IMR-90 (cell line): Measurements from ENCODE around the gene OR11L1. TPM values are rescaled to one million over a fixed set of nuclear protein-coding genes. Genes with fewer than 3 reads are reported as not detected.

Experiments
- ATAC-seq: fragments of 200-7000 bp; cut with Tn5 transposase; 2 replicates; pipeline ENCODE4 v1.9.1; 2020; ENCODE audit warnings: low read depth, mild to moderate bottlenecking, moderate library complexity
- BruUV-seq: library from RNA; stranded (reverse); fragments of 400-500 nt; replicated peaks from 2 replicates; lab custom pipeline; 2021; lab: Mats Ljungman, UMichigan
- CTCF ChIA-PET: fragments of 300-600 bp; formaldehyde crosslinking; extraction: SDS; loops from one replicate; lab custom pipeline; 2021; ENCODE audit warnings: antibody characterized with exemption; lab: Yijun Ruan, JAX
- POLR2A ChIA-PET: fragments of 300-600 bp; sonication (Branson Sonifier 250); formaldehyde crosslinking; loops from one replicate; lab custom pipeline; 2022; ENCODE audit warnings: antibody characterized with exemption; ENCODE audit not compliant: unreplicated experiment; lab: Charles Lee
- DNase-seq: peaks from one replicate; pipeline ENCODE4 v3.0.0; 2013
- H2AFZ ChIP-seq: replicated peaks from 2 replicates; pipeline ENCODE3; 2013; ENCODE audit warnings: low read length, mild to moderate bottlenecking; ENCODE audit not compliant: poor library complexity
- H2AK5ac ChIP-seq: 2 replicates; pipeline ENCODE4 v1.6.1; 2013; ENCODE audit warnings: low read depth, low read length, inconsistent platforms
- H2AK9ac ChIP-seq: replicated peaks from 2 replicates; pipeline ENCODE3; 2013; ENCODE audit warnings: mild to moderate bottlenecking, low read depth, low read length, moderate library complexity; ENCODE audit not compliant: poor library complexity
- H2BK120ac ChIP-seq: 2 replicates; pipeline ENCODE4 v1.6.1; 2013; ENCODE audit warnings: low read depth, low read length, inconsistent platforms
- H2BK15ac ChIP-seq: 3 replicates; pipeline ENCODE4 v1.6.1; 2013; ENCODE audit warnings: low read depth, low read length, inconsistent platforms
- H2BK20ac ChIP-seq: 2 replicates; pipeline ENCODE4 v1.6.1; 2013; ENCODE audit warnings: low read depth, mild to moderate bottlenecking, inconsistent platforms, low read length, moderate library complexity
- H2BK5ac ChIP-seq: 2 replicates; pipeline ENCODE4 v1.6.1; 2013; ENCODE audit warnings: mild to moderate bottlenecking, low read depth, low read length, inconsistent platforms; ENCODE audit not compliant: poor library complexity, severe bottlenecking
- H3K14ac ChIP-seq: replicated peaks from 2 replicates; pipeline ENCODE4 v1.6.1; 2013; ENCODE audit warnings: low read depth, low read length, inconsistent platforms
- H3K18ac ChIP-seq: 2 replicates; pipeline ENCODE4 v1.6.1; 2013; ENCODE audit warnings: low read depth, low read length, control low read depth
- H3K23ac ChIP-seq: 2 replicates; pipeline ENCODE4 v1.6.1; 2013; ENCODE audit warnings: low read depth, low read length, inconsistent platforms
- H3K27ac ChIP-seq: 2 replicates; pipeline ENCODE4 v1.5.1; 2013; ENCODE audit warnings: mild to moderate bottlenecking, control low read depth, low read length; ENCODE audit not compliant: insufficient read depth
- H3K27me3 ChIP-seq: 2 replicates; pipeline ENCODE4 v1.6.1; 2013; ENCODE audit warnings: low read length; ENCODE audit not compliant: control insufficient read depth, insufficient read depth
- H3K36me3 ChIP-seq: 2 replicates; pipeline ENCODE4 v1.6.1; 2013; ENCODE audit warnings: low read length, mixed read lengths; ENCODE audit not compliant: control insufficient read depth, insufficient read depth
- H3K4ac ChIP-seq: 2 replicates; pipeline ENCODE4 v1.6.1; 2013; ENCODE audit warnings: low read depth, low read length, inconsistent platforms
- H3K4me1 ChIP-seq: 2 replicates; pipeline ENCODE4 v1.6.1; 2013; ENCODE audit warnings: low read length, mixed read lengths; ENCODE audit not compliant: control insufficient read depth, insufficient read depth
- H3K4me2 ChIP-seq: 2 replicates; pipeline ENCODE4 v1.6.1; 2013; ENCODE audit warnings: low read depth, mild to moderate bottlenecking, control low read depth, low read length, moderate library complexity
- H3K4me3 ChIP-seq: 2 replicates; pipeline ENCODE4 v1.5.1; 2013; ENCODE audit warnings: low read depth, mild to moderate bottlenecking, control low read depth, low read length, moderate library complexity; ENCODE audit not compliant: insufficient read depth
- H3K56ac ChIP-seq: 2 replicates; pipeline ENCODE4 v1.6.1; 2013; ENCODE audit warnings: low read length, inconsistent platforms; ENCODE audit not compliant: insufficient read depth; ENCODE audit errors: extremely low read depth
- H3K79me1 ChIP-seq, 2 experiments: 2 replicates each; pipeline ENCODE4 v1.6.1; 2013; ENCODE audit warnings: low read length in 2 of 2, inconsistent platforms in 1 of 2, low read depth in 1 of 2
- H3K9ac ChIP-seq: 2 replicates; pipeline ENCODE4 v1.6.1; 2013; ENCODE audit warnings: low read depth, low read length, control low read depth
- H3K9me1 ChIP-seq: 2 replicates; pipeline ENCODE4 v1.6.1; 2013; ENCODE audit warnings: low read length, inconsistent platforms; ENCODE audit not compliant: insufficient read depth
- H3K9me3 ChIP-seq: 2 replicates; pipeline ENCODE4 v1.6.1; 2013; ENCODE audit warnings: low read length; ENCODE audit not compliant: control insufficient read depth, insufficient read depth
- H4K20me1 ChIP-seq: 2 replicates; pipeline ENCODE4 v1.6.1; 2013; ENCODE audit warnings: low read length, inconsistent platforms; ENCODE audit not compliant: insufficient read depth
- H4K5ac ChIP-seq: 2 replicates; pipeline ENCODE4 v1.6.1; 2013; ENCODE audit warnings: mild to moderate bottlenecking, low read depth, low read length, control low read depth
- H4K8ac ChIP-seq, 2 experiments: 2 replicates each; pipeline ENCODE4 v1.6.1; 2013; ENCODE audit warnings: low read depth in 2 of 2, low read length in 2 of 2, control low read depth in 1 of 2, inconsistent platforms in 1 of 2
- H4K91ac ChIP-seq: 2 replicates; pipeline ENCODE4 v1.6.1; 2013; ENCODE audit warnings: low read depth, low read length, inconsistent platforms; ENCODE audit not compliant: insufficient read depth
- CEBPB ChIP-seq: IDR thresholded peaks from 2 replicates; pipeline ENCODE4 v1.6.1; 2012; ENCODE audit warnings: low read depth, low read length, improper control_type of control experiment
- CHD1 ChIP-seq: IDR thresholded peaks from 2 replicates; pipeline ENCODE4 v1.6.1; 2012; ENCODE audit warnings: low read depth, low read length, improper control_type of control experiment
- FOS ChIP-seq: fragments of 150-350 bp; IDR thresholded peaks from 2 replicates; pipeline ENCODE4 v1.6.1; 2016; ENCODE audit warnings: low read depth, low read length
- MAFK ChIP-seq: IDR thresholded peaks from 2 replicates; pipeline ENCODE4 v1.6.1; 2012; ENCODE audit warnings: low read depth, low read length, improper control_type of control experiment
- MAZ ChIP-seq: IDR thresholded peaks from 2 replicates; pipeline ENCODE4 v1.6.1; 2012; ENCODE audit warnings: low read depth, mild to moderate bottlenecking, low read length, improper control_type of control experiment, moderate library complexity, borderline replicate concordance
- MXI1 ChIP-seq: IDR thresholded peaks from 2 replicates; pipeline ENCODE4 v1.6.1; 2012; ENCODE audit warnings: low read depth, mild to moderate bottlenecking, low read length, moderate library complexity, borderline replicate concordance
- NFE2L2 ChIP-seq: fragments of 150-350 bp; IDR thresholded peaks from 2 replicates; pipeline ENCODE4 v1.6.1; 2016; ENCODE audit warnings: low read depth, mild to moderate bottlenecking, low read length
- POLR2A ChIP-seq: IDR thresholded peaks from 2 replicates; pipeline ENCODE4 v1.6.1; 2012; ENCODE audit warnings: mild to moderate bottlenecking, low read depth, low read length
- RAD21 ChIP-seq: IDR thresholded peaks from 2 replicates; pipeline ENCODE4 v1.6.1; 2012; ENCODE audit warnings: low read length, improper control_type of control experiment
- RCOR1 ChIP-seq: IDR thresholded peaks from 2 replicates; pipeline ENCODE4 v1.6.1; 2012; ENCODE audit warnings: mild to moderate bottlenecking, low read length, improper control_type of control experiment; ENCODE audit not compliant: insufficient replicate concordance
- RFX5 ChIP-seq: IDR thresholded peaks from 2 replicates; pipeline ENCODE4 v1.8.0; 2012; ENCODE audit warnings: low read depth, mild to moderate bottlenecking, low read length, moderate library complexity
- SMC3 ChIP-seq: fragments of 150-350 bp; IDR thresholded peaks from 2 replicates; pipeline ENCODE4 v1.6.1; 2016; ENCODE audit warnings: low read depth, mild to moderate bottlenecking, antibody characterized with exemption, low read length, moderate library complexity
- WGBS, 2 experiments: methylation state at CpG; one replicate each; pipeline versions ENCODE4 v1.1.5 to v1.1.7; 2013; ENCODE audit warnings: missing lambda C conversion rate in 2 of 2; ENCODE audit not compliant: insufficient read length in 1 of 2; ENCODE audit errors: extremely low coverage in 2 of 2; 5-methylcytosine and 5-hydroxymethylcytosine counted together
- dilution Hi-C: fragments of 300-500 bp; cut with HindIII; formaldehyde crosslinking; loops from one replicate; pipeline ENCODE4 v1.14.3; 2018; ENCODE audit warnings: low sequenced_read_pairs; ENCODE audit not compliant: unreplicated experiment
- in situ Hi-C: fragments of 300-500 bp; cut with MboI; formaldehyde crosslinking; loops from 3 replicates; pipeline ENCODE4 v1.14.3; 2019; ENCODE audit warnings: low sequenced_read_pairs, inconsistent platforms, mixed read lengths
- intact Hi-C: fragments of 100-400 bp; cut with micrococcal nuclease; formaldehyde crosslinking; loops from 2 replicates; pipeline ENCODE4 v1.10.0; 2022
- polyA plus RNA-seq, 3 experiments: library from polyadenylated mRNA; depleted of rRNA; stranded (reverse); fragments of >200 nt; gene quantifications; 2 replicates each; pipeline ENCODE4 v1.2.3, GENCODE V29; 2012; ENCODE audit warnings: low replicate concordance in 1 of 3
- total RNA-seq: library from RNA; depleted of rRNA; stranded (reverse); fragments of >200 nt; gene quantifications from 2 replicates; pipeline ENCODE4 v1.2.3, GENCODE V29; 2012
- TF ChIP-seq, protein P1 (sequence below): conservative IDR thresholded peaks from 2 replicates; pipeline ENCODE4 v1.5.1; 2012; ENCODE audit warnings: mild to moderate bottlenecking, low read depth, low read length, improper control_type of control experiment
- TF ChIP-seq, protein P2 (sequence below): fragments of 150-350 bp; IDR thresholded peaks from 2 replicates; pipeline ENCODE4 v1.6.1; 2016; ENCODE audit warnings: low read depth, mild to moderate bottlenecking, low read length, moderate library complexity, borderline replicate concordance

OR11L1 gene
- total and polyA plus RNA-seq, 2 of the 4 experiments (the other 2 are of a cell fraction) = not detected

DNA sequence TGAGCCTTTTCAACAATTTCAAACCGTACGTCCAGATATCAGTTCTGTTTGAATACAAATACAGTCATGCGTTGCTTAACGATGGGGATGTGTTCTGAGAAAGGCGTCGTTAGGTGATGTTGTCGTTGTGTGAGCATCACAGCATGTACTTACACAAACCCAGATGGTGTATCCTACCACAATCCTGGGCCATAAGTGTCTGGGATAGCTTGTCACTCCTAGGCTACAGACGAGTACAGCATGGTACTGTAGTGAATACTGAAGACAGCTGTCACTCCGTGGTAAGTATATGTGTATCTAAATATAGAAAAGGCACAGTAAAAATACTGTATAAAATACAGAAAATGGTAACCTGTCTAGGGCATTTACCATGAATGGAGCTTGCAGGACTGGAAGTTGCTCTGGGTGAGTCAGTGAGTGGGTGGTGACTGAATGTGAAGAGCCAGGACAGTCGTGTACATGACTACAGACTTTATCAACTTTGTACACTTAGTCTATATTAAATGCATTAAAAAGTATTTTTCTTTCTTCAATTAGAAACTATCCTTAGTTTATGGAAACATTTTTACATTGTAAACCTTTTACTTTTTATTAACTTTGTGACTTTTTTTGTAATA is 43.2 kb upstream of the OR11L1 start:
- dilution Hi-C loops = no loop called here
- in situ Hi-C loops = no loop called here
- H4K20me1 ChIP-seq = no peaks in the 10 kb centered on the region
- H3K4me1 ChIP-seq = no peaks in the 10 kb centered on the region
- WGBS, 2 experiments = no CpG with 5 or more reads among the region's 10 CpGs
- no peak overlapping the region for H3K18ac ChIP-seq
- intact Hi-C loops = no loop called here
- H2AK9ac ChIP-seq = no peak overlapping the region
- no peak overlapping the region for H3K23ac ChIP-seq
- no TSS peak for BruUV-seq
- H3K9ac ChIP-seq = no peak overlapping the region
- H2BK5ac ChIP-seq = no peak overlapping the region
- no peaks in the 10 kb centered on the region for H3K9me1 ChIP-seq
- H3K56ac ChIP-seq = no peak overlapping the region
- H4K91ac ChIP-seq = no peak overlapping the region
- no peak overlapping the region for H2AK5ac ChIP-seq
- no peaks in the 10 kb centered on the region for H3K36me3 ChIP-seq
- no peak overlapping the region for H3K14ac ChIP-seq
- no peak overlapping the region for H2BK120ac ChIP-seq
- no peak overlapping the region for H3K27ac ChIP-seq
- H3K27me3 ChIP-seq = no peaks in the 10 kb centered on the region
- H2BK15ac ChIP-seq = no peak overlapping the region
- no peak overlapping the region for H4K5ac ChIP-seq
- H4K8ac ChIP-seq = no peak overlapping the region
- no peak overlapping the region for H2AFZ ChIP-seq
- no peak overlapping the region for H3K4me3 ChIP-seq
- peaks cover 12% of the 10 kb centered on the region for H3K9me3 ChIP-seq
- no peak for ATAC-seq
- H3K4me2 ChIP-seq = no peak overlapping the region
- no peak overlapping the region for H3K4ac ChIP-seq
- H3K79me1 ChIP-seq = no peaks in the 10 kb centered on the region
- no peak overlapping the region for H2BK20ac ChIP-seq
- ChIA-PET CTCF (no interaction called here), POLR2A (no interaction called here)
- DNase-seq = no peak
- TF ChIP-seq CEBPB (no peak), MAFK (no peak), MXI1 (no peak), NFE2L2 (no peak), CHD1 (no peak), FOS (no peak), SMC3 (no peak), RAD21 (no peak), MAZ (no peak), RFX5 (no peak), POLR2A (no peak), RCOR1 (no peak)
- TF ChIP-seq, protein P1, sequence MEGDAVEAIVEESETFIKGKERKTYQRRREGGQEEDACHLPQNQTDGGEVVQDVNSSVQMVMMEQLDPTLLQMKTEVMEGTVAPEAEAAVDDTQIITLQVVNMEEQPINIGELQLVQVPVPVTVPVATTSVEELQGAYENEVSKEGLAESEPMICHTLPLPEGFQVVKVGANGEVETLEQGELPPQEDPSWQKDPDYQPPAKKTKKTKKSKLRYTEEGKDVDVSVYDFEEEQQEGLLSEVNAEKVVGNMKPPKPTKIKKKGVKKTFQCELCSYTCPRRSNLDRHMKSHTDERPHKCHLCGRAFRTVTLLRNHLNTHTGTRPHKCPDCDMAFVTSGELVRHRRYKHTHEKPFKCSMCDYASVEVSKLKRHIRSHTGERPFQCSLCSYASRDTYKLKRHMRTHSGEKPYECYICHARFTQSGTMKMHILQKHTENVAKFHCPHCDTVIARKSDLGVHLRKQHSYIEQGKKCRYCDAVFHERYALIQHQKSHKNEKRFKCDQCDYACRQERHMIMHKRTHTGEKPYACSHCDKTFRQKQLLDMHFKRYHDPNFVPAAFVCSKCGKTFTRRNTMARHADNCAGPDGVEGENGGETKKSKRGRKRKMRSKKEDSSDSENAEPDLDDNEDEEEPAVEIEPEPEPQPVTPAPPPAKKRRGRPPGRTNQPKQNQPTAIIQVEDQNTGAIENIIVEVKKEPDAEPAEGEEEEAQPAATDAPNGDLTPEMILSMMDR = no peak
- TF ChIP-seq, protein P2, sequence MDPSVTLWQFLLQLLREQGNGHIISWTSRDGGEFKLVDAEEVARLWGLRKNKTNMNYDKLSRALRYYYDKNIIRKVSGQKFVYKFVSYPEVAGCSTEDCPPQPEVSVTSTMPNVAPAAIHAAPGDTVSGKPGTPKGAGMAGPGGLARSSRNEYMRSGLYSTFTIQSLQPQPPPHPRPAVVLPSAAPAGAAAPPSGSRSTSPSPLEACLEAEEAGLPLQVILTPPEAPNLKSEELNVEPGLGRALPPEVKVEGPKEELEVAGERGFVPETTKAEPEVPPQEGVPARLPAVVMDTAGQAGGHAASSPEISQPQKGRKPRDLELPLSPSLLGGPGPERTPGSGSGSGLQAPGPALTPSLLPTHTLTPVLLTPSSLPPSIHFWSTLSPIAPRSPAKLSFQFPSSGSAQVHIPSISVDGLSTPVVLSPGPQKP = no peak
